ENCODE data around the gene TRIP6.

DNA sequence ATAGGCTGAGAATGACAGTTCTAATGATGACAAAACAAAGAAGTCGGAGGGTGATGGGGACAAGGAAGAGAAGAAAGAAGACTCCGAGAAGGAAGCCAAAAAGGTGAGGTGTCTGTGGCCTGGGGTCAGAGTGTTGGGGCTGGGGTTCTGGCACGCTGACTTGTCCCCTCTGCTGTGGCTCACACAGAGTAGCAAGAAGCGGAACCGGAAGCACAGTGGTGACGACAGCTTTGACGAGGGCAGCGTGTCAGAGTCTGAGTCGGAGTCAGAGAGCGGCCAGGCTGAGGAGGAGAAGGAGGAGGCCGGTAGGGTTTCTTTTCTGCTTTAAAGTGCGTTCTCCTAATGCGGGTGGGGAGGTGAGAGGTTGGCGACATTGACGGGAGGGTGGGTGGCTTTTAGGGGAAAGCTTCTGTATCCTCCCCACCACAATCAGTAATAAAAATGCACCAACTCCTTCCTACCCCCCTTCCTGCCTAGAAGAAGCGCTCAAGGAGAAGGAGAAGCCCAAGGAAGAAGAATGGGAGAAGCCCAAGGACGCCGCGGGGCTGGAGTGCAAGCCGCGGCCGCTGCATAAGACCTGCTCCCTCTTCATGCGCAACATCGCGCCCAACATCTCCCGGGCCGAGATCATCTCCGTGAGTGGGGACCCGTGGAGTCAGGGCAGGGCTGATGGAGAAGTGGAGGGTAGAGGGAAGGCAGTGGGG, 17.7 kb downstream of the TRIP6 start:
- TF ChIP-seq EP300 (IDR thresholded peaks at IDR 0.05) (no peak), POLR2AphosphoS5 (IDR thresholded peaks at IDR 0.05) (no peak)
- TF ChIP-seq, protein P1, sequence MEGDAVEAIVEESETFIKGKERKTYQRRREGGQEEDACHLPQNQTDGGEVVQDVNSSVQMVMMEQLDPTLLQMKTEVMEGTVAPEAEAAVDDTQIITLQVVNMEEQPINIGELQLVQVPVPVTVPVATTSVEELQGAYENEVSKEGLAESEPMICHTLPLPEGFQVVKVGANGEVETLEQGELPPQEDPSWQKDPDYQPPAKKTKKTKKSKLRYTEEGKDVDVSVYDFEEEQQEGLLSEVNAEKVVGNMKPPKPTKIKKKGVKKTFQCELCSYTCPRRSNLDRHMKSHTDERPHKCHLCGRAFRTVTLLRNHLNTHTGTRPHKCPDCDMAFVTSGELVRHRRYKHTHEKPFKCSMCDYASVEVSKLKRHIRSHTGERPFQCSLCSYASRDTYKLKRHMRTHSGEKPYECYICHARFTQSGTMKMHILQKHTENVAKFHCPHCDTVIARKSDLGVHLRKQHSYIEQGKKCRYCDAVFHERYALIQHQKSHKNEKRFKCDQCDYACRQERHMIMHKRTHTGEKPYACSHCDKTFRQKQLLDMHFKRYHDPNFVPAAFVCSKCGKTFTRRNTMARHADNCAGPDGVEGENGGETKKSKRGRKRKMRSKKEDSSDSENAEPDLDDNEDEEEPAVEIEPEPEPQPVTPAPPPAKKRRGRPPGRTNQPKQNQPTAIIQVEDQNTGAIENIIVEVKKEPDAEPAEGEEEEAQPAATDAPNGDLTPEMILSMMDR (IDR thresholded peaks at IDR 0.05) = no peak

All from esophagus muscularis mucosa (tissue), 4 donors.